HL-60/S4 treated with retinoic acid at 250 ng/mL for 4 days and 3 days (cell line): ENCODE data around the gene FBXL2.

ENCODE experiments used
- in situ Hi-C: fragments of 300-500 bp; cut with MboI; formaldehyde crosslinking; loops from 2 replicates; pipeline ENCODE4 v1.7.0; 2022; ENCODE audit warnings: low sequenced_read_pairs

Gene FBXL2, protein sequence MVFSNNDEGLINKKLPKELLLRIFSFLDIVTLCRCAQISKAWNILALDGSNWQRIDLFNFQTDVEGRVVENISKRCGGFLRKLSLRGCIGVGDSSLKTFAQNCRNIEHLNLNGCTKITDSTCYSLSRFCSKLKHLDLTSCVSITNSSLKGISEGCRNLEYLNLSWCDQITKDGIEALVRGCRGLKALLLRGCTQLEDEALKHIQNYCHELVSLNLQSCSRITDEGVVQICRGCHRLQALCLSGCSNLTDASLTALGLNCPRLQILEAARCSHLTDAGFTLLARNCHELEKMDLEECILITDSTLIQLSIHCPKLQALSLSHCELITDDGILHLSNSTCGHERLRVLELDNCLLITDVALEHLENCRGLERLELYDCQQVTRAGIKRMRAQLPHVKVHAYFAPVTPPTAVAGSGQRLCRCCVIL

DNA sequence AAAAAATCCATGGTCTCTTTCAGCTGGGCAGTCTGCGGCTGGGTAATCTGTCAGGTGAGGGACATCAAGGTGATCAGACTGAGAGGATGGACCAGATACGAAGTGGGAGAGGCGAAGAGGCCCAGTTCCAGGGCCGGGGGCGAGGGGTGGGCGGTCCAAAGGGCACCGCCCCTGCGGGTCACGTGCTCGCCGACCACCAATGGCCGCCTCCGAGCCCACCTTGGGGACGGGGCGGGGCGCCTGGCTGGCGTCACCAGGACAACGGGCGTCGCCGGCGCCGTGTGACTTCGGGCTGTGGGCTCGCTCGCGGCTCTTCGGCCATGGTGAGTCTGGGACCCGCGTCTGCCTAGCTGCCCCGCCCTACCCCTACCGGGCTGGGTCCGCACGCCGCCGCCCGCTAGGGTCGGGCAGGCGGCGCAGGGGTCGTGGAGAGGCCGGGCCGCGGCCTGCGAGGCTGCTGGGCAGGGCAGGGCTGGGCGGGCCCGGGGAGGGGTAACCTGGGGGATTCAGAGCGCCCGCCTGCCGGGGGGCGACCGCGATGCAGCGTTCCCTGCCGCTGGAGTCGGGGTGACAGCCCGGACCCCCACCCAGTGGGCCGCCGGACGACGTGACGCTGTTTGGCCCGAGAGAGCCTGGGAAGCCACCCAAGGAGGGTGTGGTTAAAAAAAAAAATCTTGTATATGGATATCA, at the start of gene FBXL2:
Gene FBXL2 (plus strand): TSS at position 250 of the 690 bp plus-strand sequence. CDS start 71 bp downstream, at position 321.
- in situ Hi-C loops = no loop called here

DNA sequence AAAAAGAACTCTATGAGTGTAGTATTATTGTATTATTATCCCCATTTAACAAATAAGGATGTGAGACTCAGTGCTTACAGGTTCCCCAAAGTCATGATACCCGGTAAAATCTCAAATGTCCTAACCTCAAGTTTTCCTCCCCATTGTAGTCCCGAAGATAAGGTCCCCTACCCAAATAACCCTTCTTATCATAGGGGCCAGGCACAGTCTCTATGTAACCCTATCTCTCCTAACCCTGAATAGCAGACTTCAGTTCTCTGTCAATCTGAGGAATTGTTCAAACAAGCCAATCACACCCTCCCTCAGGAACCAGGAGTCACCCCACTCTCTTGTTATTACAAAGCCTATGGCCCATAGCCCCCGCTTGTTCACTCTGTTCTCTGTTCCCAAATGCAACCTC, 48.2 kb upstream of the FBXL2 start:
- in situ Hi-C loops = no loop called here

DNA sequence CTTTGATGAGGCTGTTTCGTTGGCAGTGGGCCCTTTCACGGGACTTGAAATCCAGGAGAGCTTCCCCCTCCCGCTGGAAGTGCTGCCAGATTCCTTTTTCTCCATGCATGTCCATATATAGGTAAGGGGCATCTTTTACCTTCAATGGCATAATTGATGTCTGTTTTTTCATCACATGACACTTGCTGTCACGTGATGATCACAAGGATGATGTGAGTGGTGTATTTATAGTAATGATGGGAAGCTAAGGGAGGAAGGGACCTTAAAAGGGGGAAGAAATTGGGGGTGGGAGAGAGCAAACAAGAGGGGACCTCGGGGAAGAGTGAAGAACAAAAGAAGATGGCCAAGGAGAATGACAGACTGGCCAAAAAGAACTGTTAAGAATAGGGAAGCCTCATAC, 47.3 kb upstream of the FBXL2 start:
- in situ Hi-C loops = no loop called here

DNA sequence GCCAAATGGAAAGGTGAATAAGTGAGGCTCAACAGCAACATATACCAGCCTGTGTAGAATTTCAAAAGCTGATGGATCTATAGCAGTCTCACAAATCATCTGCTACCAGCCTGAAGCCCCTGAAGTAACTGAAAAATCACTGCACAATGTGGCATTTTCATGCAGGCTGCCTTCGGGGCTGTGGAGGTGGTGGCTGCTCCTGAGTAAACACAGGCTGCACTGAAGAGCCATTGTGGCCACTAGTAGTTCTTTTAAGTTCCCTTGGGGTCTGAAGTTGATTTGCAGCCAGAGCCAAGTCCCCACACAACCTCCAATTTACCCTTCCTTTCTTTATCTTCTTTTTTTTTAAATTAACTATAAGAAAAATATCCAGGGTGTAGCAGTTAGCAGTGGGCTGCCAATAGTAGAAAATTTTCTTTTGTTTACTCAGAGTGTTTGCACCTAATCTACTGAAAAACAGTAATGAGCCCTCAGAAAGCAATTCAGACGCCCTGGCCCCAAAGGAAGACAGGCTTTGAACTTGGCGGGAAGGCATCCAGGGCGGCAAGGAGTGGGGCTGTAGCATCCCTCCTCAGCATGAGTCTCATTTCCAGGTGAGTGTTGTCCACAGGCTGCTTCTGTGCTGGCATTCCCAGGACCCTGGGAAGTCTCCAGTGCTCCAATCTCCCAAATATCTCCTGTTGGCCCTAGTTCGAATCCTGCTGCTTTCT, 45.3 kb upstream of the FBXL2 start:
- in situ Hi-C loops = no loop called here

DNA sequence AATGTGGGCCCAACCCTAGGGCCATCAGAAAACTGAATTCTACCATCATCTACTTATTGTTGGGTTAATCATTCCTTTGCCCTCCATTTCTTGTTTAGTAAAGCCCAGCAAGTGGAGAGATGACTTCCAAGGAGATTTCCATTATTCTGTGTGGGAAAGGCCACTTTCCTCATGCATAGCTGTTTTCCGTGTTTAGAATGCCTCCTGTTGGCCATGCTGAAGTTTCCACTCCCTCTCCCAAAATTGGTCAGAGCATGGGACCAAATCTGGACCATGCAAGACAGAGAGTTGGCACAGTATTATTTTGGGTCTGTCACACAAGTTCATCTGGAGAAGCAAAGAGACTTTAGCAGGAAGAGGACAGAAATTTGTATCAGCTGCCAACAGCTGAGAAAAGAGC, 43.4 kb upstream of the FBXL2 start:
- in situ Hi-C loops = no loop called here

DNA sequence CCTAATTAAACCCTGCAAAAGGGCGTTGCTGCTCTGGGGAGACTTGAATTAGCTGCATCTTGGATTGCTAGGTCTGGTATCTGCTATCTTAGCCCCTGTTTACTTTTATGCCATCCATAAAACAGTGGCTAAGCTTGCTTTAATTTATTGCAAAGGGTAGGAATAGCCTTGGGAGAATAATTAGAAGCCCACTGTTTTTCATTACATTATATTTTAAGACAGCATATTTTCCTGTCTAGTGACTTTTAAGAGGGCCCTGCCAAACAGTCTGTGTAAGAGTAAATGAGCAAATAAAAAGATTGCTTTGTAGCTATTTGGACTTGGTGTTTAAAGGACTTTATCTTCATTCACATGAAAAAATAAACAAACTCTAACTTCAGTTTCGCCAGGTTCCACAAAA, 41.2 kb upstream of the FBXL2 start:
- in situ Hi-C loops = no loop called here

DNA sequence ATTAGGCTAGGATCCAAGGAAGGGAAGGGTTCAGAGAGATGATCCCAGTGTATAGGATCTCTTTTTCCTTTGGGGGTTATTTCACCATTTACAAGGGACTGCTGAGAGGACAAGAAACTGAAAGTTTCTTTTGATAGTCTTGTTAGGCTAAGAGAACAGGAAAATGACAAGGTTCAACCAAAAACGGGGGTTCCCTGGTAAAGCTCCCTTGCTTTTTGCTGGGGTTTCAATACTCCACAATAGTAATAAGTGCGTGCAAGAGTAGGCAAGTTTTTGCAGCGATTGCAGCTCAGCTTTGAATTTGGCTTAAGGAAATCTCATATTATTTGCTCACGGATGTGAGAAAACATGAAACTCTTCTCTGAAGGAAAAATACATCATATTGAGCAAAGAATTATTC, 39.8 kb upstream of the FBXL2 start:
- in situ Hi-C loops = no loop called here

DNA sequence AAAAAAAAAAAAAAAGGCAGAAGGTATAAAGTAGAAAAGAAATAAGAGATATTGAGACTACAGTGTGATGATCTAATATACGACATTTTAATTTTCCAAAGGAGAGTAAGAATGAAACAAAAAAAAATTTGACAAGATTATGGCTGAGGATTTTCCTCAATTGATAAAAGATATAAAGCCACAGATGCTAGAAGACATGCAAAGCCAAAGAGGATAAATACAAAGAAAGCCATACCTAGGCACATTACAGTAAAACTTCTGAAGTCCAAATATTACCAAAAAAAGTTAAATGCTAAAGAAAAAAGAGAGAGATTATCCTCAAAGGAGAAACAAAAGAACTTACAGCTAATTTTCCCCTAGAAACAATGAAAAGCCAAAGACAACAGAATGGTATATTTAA, 38.3 kb upstream of the FBXL2 start:
- in situ Hi-C loops = no loop called here

DNA sequence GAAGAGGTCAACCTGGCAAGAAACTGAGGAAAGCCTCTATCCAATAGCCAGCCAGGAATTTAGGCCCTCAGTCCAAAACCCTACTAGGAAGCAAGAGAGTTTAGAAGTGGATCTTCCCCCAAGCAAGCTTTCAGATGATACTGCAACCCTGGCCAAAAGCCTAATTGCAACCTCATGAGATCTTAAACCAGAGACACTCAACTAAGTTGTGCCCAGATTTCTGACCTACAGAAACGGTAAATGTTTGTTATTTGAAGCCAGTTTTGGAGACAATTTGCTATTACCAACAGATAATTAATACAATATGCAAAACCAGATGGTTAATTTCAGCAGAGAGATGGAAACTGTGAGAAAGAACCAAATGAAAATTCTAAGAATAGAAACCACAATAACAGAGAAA, 37.0 kb upstream of the FBXL2 start:
- in situ Hi-C loops = no loop called here

DNA sequence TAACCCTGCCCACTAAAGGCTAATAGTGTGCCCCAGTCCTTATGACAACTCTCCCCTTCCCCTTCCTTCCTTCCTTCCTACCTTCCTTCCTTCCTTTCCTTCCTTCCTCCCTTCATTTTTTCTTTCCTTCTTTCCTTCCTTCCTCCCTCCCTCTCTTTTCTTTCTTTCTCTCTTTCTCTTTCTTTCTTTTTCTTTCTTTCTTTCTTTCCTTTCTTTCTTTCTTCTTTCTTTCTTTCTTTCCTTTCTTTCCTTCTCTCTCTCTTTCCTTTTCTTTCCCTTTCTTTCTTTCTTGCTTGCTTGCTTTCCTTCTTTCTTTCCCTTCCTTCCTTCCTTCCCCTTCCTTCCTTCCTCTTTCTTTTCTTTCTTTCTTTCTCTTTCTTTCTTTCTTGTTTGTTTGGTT, 30.5 kb upstream of the FBXL2 start:
- in situ Hi-C loops = no loop called here

DNA sequence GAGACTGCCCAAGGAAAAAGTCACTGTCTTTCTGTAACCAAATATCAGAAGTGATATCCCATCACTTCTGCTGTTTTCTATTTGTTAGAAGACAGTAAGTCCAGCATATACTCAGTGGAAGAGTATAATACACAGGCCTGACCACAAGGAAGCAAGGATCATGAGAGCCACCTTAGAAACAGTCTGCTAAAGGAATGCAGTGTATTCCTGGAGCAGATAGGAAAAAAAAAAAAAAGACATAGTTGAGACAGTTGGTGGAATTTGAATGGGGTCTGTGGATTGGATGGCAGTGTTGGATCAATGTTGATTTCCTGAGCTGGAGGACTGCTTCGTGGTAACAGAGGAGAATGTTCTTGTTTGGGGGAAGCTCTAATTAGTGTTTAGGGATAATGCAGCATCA, 26.5 kb upstream of the FBXL2 start:
- in situ Hi-C loops = no loop called here

DNA sequence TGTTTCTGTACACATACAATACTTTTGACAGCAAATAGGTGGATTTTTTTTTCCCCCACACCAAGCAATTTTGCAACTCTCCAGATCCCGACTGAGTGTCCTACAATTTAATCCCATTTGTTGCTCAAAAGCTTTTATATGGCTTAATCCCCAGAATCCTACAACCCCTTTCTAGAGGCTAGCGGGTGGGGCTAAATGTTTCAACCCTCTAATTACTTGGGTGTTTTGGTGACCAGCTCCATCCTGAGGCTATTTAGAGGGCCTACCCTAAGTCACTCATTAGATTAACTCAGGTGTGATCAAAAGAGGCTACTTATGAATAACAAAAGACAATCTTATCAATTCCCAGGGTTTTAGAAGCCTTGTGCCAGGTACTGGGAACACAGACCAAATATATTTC, 21.0 kb upstream of the FBXL2 start:
- in situ Hi-C loops = no loop called here

DNA sequence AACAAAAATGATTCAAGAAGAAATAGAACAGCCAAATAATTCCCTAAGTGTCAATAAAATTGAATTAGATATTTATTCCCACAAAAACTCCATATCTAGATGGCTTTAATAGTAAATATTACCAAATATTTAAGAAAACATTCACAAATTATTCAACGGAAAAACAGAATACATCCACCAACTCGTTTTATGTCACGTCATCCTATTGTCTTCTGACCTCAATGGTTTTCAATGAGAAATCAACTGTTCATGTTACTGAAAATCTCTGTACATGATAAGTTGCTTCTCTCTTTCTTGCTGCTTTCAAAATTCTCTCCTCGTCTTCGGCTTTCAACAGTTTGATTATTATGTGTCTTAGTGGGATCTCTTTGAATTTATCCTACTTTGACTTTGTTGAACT, 17.1 kb upstream of the FBXL2 start:
- in situ Hi-C loops = no loop called here

DNA sequence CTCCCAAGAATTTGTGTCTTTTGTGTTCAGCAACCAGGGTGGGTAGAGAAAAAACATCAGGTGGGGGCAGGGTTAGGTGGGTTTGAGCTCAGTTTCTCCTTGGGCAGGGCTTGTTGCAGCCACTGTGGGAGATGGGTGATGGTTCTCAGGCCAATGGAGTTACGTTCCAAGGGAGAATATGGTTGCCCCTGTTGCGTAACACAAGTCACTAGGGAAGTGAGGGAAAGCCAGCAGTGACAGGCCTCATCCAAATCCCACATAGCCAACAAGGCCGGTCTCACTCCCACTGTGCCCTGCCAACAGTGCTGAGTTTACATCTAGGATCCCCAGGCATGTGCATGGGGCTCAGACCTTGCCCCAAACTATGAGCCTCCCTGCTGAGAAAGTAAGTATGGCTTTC, 7.9 kb upstream of the FBXL2 start:
- in situ Hi-C loops = no loop called here

DNA sequence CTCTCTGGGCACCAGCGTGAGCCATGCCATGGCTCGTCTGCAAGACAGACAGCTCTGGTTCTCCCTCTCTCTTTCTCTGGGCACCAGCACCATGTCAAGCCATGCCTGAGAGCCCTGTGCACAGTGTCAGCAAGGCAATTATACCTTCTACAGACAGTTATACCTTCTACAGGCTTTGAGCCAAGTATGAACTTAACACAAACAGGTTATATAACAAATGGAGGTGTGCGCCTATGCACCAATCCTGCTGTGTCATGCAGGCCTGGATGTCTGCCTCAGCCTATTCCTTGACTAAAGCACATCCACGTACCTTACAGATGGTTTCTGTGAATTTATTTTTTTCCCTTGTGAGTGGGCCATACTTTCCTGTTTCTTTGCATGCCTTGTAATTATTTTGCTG, 5.9 kb upstream of the FBXL2 start:
- in situ Hi-C loops = no loop called here

DNA sequence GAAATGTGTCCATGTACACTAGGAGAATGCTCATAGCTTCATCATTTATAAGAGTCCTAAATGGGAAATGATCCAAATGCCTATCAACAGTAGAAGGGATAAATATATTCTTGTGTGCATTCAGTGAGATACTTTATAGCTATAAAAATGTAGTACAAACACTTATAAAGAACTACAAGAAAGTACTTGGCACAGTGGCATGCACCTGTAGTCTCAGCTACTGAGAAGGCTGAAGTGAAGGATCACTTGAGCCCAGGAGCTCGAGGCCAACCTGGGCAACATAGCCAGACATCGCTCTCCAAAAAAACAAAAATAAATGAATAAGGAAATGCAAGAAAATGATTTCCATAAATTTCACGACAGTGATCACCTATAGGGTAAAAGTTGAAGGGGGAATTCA, 3.6 kb upstream of the FBXL2 start:
- in situ Hi-C loops = no loop called here

DNA sequence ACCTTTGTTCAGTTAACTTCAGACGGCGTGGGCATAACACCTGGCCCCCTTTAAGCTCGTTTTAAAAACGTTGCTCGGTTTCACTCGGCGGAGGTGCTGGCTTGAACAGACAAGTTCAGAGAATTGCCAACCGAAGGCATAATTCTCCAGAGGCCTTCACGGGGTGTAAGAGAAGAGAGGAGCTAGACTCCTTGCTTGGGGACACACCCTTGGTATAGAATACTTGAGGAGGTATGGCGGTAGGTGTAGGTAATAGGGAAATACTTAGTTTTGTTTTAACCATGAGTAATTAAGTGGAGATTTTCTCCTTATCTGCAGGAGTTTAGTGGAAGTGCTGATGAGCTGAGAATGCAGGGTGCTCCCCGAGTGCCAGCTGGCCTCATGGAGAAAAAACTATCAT, 921 bp downstream of the FBXL2 start:
- in situ Hi-C loops = no loop called here

DNA sequence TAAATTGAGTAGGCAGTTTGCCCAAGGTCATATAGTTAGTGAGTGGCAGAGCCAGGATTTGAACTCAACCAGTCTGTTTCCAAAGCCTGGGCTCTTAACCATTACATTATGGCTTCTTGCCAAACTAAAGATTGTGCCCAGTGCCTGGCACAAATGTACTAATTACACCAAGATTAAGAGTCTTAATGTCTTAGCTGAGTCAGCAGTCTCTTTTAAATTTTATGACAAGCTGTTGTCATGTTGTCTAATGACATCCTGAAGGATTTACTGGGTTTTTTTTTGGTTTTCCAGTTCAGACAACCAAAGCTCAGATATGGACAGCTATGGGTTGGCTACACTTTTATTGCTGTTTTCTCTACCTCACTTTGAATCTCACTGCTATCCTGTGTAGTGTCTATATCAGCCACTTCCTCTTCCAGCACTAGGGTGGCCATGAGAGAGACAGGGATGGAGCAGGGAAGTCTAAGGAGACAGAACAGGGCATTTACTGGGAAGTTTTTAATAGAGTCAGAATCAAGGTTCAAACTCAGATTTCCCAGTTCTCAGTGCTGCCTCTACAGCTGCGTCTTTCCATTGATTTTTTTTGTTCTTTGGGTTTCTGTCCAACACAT, 10.5 kb downstream of the FBXL2 start:
- in situ Hi-C loops = no loop called here

DNA sequence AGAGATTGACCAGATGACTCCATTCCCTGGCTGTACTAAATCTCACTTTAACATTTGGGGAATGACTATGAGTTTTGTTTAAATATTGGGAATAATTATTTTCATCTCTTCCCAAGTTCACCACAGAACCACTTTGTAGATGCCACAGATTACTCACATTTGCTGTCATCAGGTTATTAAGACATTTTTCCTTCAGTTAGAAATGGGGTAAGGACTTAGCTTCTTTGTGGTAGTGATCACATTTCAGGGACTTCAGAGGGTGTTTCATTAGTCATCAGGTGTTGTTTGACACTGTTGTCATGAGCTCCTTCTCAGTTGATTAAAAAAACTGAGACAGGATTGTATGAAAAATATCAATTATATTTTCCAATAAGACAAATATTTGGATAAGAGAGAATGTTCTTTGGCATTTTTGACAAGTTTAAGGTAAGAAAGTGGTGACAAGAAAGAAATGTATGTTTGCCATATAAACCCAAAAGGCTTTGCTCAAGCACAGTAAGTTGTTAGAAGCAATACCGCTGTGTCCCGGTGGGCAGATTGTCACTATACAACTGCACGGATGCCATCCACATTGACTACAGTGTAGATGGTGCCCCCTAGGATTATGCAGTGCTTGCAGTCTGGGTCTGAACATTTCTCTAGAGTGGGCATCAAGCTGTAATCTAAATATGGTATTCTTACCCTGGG, 22.3 kb downstream of the FBXL2 start:
- in situ Hi-C loops = no loop called here

DNA sequence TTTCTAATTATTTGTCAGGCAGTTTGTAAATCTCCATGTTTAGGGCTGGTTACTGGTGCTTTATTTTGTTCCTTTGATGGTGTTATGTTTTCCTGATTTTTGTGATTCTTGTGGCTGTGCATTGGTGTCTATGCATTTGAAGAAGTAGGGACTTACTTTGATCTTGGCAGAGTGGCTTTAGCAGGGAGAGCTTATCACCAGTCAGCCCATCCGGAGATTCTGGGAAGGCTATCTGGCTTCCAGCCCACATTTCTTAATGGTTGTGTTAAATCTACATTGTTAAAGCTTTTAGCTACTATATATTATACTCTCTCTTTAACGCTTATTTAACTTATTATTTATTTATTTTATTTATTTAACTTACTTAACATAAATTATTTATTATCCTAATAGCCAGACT, 35.1 kb downstream of the FBXL2 start:
- in situ Hi-C loops = no loop called here

DNA sequence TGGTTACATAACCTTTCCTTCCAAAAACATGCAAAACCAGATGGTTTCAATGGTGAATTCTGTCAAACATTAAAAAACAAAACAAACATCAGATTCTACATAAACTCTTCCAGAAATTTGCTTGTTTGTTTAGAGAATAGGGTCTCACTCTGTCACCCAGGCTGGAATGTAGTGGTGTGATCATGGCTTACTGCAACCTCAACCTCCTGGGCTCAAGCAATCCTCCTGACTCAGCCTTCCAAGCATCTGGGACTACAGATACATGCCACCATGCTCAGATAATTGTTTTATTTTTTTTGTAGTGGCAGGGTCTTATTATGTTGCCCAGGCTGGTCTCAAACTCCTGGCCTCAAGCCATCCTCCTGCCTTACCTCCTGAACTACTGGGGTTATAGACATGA, 36.1 kb downstream of the FBXL2 start:
- in situ Hi-C loops = no loop called here
